AG10803 (cell line): Measurements from ENCODE around the gene CLK3.

Experiments used
- DNase-seq: peaks from one replicate; pipeline ENCODE4 v3.0.0; 2010; ENCODE audit warnings: low read depth
- H3K4me3 ChIP-seq: 2 replicates; pipeline ENCODE4 v1.5.1; 2011; ENCODE audit warnings: mild to moderate bottlenecking, low read length, control low read depth
- TF ChIP-seq, protein P1 (sequence below): conservative IDR thresholded peaks from 2 replicates; pipeline ENCODE4 v1.5.1; 2011; ENCODE audit warnings: mild to moderate bottlenecking, low read length, control low read depth, inconsistent platforms

The CLK3 gene

DNA sequence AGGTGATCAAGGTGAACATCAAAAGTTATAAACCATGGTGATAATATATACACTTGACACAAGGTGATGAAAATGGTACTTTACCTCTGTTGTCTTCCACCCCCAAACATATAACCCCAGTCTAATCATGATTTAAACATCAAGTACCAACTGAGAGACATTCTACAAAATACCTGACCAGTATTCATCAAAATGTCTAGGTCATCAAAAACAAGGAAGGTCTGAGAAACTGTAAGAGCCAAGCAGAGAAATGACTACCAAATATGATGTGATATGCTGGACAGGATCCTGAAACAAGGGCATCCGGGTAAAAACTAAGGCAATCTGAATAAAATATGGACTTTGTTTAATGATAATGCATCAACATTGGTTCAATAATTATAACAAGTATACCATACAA, 52.3 kb downstream of the CLK3 start:
- no peak for DNase-seq
- TF ChIP-seq, protein P1, sequence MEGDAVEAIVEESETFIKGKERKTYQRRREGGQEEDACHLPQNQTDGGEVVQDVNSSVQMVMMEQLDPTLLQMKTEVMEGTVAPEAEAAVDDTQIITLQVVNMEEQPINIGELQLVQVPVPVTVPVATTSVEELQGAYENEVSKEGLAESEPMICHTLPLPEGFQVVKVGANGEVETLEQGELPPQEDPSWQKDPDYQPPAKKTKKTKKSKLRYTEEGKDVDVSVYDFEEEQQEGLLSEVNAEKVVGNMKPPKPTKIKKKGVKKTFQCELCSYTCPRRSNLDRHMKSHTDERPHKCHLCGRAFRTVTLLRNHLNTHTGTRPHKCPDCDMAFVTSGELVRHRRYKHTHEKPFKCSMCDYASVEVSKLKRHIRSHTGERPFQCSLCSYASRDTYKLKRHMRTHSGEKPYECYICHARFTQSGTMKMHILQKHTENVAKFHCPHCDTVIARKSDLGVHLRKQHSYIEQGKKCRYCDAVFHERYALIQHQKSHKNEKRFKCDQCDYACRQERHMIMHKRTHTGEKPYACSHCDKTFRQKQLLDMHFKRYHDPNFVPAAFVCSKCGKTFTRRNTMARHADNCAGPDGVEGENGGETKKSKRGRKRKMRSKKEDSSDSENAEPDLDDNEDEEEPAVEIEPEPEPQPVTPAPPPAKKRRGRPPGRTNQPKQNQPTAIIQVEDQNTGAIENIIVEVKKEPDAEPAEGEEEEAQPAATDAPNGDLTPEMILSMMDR: no peak
- H3K4me3 ChIP-seq: no peak overlapping the region

DNA sequence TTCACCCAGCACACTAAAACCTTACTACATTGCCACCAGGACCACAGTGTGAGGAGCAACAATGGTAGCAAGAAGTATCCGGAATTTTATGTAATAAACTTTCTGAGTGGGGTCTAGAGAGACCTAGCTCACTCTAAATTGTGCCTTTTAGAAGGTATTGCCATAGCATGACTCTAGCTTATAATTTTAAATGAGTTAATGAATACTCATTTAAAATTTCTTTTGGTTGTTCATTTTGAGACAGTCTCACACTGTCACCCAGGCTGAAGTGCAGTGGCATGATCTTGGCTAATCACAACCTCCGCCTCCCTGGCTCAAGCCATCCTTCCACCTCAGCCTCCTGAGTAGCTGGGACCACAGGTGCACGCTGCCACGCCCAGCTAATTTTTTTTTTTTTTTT, 54.0 kb downstream of the CLK3 start:
- no peak for DNase-seq
- no peak overlapping the region for H3K4me3 ChIP-seq
- TF ChIP-seq, protein P1: no peak

DNA sequence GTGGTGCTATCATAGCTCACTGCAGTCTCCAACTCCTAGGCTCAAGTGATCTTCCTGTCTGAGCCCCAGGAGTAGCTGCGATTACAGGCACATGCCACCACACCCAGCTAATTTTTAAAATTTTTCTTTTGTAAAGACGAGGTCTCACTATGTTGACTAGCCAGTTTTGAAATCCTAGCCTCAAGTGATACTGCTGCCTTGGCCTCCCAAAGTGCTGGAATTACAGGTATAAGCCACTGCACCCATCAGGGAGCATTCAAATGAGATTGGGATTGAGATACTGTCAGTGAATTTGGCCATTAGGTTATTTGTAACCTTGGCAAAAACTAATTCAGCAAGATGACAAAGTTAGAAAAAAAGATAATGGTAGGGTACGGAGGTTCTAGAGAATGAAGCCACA, 58.5 kb downstream of the CLK3 start:
- no peak for DNase-seq
- no peak overlapping the region for H3K4me3 ChIP-seq
- TF ChIP-seq, protein P1: no peak

DNA sequence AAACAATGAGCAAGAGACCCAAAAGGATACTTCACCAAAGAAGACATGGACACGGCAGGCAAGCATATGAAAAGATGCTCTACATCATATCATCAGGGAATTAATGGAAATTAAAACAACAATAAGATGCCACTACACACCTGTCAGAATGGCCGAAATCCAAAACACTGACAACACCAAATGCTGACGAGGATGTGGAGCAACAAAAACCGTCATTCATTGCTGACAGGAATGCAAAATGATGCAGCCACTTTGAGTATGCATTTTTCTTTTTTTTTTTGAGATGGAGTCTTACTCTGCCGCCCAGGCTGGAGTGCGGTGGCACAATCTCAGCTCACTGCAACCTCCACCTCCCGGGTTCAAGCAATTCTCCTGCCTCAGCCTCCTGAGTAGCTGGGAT, 61.2 kb downstream of the CLK3 start:
- H3K4me3 ChIP-seq: no peak overlapping the region
- no peak for DNase-seq
- TF ChIP-seq, protein P1: no peak
